ELF-1 (cell line): ENCODE results near the gene ZMAT2.
A peak's percentile ranks its signal among the peaks of the same experiment; 100 is the strongest.
"Not testable (repeated sequence)": the region's sequence is repeated elsewhere in the genome, so short reads cannot be mapped to it uniquely, and the experiment has no call there.

Source experiments
- DNase-seq: peaks from one replicate; pipeline ENCODE4 v3.0.0-alpha.2; 2016; ENCODE audit warnings: low read depth, low spot score

Gene ZMAT2

DNA sequence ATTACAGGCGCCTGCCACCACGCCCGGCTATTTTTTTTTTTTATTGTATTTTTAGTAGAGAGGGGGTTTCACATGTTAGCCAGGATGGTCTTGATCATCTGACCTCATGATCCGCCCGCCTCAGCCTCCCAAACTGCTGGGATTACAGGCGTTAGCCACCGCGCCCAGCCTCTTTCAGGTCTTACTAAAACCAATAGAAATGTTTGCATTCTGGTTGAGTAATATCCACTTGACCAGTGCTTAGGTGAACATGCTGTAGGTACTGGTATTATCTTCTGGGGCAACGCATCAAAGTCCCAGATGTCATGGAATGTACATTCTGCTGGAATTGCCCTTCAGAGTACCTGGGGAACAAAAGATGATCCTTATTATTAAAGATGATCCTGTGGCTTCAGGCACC is 8.5 kb downstream of the ZMAT2 start:
- DNase-seq: not testable (repeated sequence)

GRCh38 chr5:140710899-140711552 is 10.8 kb downstream of the ZMAT2 start:
- peak; percentile 96 for DNase-seq

DNA sequence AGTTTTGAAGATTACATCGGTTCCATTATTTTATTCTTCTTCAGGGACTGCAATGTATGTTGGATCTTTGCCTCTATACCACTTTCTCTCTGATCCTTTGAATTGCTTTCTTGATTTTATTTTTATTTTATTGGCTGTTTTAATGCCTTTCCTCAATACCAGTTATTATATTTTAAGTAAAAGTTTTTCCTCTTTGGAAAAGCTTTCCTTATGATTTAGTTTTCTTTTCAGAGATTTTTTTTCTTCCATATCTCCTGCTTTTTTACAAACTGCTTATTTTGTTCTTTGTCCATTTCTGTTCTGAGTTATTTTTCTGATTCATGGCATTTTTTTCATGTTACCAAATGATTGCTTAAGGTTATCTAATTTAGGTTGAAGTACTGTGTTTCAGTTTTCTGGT is 11.5 kb downstream of the ZMAT2 start:
- no peak for DNase-seq

DNA sequence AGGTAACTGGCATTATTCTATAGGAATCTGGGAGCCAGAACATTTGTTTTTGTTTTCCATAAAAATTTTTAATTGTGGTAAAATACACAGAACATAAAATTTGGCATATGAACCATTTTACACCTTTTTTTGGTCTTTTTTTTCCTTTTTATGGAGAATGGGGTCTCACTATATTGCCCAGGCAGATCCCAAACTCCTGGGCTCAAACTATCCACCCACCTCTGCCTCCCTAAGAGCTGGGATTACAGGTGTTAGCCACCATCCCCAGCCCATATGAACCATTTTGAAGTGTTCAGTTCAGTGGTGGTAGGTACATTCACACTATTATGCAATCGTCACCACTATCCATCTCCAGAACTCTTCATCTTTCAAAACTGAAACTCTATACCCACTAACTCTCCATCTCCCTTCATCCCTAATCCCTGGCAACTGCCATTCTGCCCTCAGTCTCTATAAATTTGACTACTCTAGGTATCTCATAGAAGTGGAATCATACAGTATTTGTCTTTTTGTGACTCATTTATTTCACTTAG is 13.4 kb downstream of the ZMAT2 start:
- DNase-seq: no peak

GRCh38 chr5:140716238-140716637 is 16.0 kb downstream of the ZMAT2 start:
- not testable (repeated sequence) for DNase-seq

DNA sequence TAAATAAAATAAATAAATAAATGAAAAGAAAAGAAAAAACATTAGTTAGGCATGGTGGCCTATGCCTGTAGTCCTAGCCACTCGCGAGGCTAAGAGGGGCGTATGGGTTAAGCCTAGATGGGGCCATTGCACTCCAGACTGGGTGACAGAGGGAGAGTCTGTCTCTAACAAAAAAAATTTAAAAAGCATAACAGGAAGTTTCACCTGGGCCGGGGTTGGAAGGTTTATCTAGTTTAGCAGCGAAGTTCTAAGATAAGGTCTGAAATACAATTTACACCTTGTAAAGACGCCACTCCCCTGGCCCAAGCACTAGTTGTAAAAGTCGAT is 18.0 kb downstream of the ZMAT2 start:
- no peak for DNase-seq

DNA sequence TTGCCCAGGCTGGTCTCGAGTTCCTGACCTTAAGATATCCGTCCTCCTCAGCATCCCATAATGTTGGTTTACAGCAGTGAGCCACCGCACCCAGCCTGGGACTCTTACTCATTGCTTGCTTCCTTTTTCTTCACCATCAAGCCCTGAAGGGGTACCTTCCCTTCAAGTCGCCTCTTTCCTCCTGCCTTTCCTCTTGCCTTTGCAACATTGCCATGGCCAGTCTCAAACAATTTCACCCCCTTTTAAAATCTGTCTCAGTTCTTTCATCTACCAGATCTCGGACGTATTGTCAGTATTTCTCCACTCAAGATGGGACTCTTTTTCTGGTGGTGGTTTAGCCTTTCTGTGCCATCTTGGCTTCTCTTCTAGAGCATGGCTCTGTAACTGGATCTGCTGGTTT is 20.5 kb downstream of the ZMAT2 start:
- DNase-seq: not testable (repeated sequence)

DNA sequence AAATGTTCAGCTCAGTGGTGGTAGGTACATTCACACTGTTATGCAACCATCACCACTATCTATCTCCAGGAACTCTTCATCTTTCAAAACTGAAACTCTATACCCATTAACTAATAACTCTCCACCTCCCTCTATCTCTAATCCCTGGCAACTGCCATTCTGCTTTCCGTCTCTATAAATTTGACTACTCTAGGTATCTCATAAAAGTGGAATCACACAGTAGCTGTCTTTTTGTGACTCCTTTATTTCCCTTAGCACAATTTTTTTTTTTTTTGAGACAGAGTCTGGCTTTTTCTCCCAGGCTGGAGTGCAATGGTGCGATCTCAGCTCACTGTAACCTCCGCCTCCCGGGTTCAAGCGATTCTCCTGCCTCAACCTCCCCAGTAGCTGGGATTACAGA is 21.1 kb downstream of the ZMAT2 start:
- DNase-seq: not testable (repeated sequence)

- peak; percentile 95 for DNase-seq
These were observed 25.7 kb downstream of the ZMAT2 start for GRCh38 chr5:140725799-140726471.

- no peak for DNase-seq
These were observed 32.9 kb downstream of the ZMAT2 start for GRCh38 chr5:140733098-140733497.

- no peak for DNase-seq
These were observed 34.1 kb downstream of the ZMAT2 start for GRCh38 chr5:140734354-140734753.

DNA sequence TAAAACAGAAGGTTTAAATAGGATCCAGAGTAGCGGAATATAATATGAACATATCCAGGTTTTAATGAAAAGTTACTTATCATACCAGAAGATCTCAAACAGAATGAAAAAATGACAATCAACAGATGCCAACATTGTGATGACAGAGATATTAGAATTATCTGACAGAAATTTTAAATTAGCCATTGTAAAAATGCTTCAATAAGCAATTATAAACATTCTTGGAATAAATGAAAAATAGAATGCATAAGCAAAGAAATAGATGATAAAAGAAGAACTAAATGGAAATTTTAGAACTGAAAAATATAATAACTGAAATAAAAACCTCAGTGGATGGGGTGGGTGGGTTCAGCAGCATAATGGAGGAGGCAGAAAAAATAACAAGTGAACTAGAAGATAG is 37.2 kb downstream of the ZMAT2 start:
- no peak for DNase-seq

DNA sequence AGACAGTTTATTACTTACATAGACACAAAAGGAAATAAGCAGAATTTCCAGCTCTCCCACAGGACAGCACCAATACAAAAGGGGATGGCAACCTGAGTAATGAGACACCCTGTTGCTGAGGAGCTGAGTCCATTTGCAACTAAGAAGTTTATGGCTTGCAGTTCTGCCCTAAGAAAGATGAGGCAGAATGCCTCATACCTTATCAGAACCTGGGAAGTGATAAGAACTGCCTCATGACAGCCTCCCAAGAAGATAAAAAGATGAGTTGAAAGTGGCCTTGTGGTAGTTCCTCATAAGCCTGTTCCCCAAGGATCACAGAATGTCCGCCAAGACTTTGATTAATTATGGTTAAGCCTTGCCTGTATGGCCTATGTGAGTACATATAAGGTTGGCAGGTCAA is 41.7 kb downstream of the ZMAT2 start:
- DNase-seq: no peak

DNA sequence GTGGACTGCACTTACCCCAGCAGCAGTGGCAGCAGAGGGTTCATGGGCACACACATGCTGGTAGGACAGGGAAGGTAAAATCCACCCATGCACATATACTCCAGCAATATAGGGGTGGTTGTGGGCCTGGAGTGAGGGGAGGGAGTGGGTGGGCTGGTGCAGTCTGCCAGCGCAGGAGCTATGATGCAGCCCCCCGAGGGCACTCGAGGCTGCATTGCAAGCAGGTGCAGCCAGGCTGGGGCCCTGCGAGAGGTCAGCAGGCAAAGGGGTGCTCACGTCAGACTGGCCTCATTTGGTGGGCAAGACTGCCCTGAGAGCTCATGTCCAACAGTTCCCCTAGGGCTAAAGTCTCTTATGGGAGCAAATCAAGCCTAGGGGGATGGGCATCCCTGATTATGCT is 53.3 kb downstream of the ZMAT2 start:
- DNase-seq: no peak
